ENCODE measurements around the gene STK4.

DNA sequence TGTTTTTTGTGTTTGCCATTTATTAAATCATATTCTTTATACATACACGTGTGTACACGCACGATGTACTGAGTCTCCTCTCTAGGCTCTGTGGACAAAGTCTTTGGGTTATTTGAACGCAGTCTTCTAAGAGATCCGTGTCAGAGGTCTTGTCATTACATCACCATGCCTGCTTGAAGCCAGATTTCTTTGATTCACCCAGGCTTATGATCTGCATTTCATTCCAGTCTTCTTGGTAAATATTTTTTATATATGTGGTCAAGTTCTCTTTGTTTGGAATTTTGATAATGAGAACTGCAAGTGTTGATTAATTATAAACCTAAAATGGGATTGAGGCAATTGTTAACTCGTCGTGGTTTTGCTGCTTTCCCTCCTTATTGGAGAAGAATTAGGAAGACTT is 100.1 kb downstream of the STK4 start:
- no peak for TF ChIP-seq YY1 (IDR thresholded peaks at IDR 0.05; ENCODE audit: insufficient read depth, insufficient read length)
- TF ChIP-seq ZNF274 (IDR thresholded peaks at IDR 0.05; ENCODE audit: low read depth, low read length): no peak
- no peak for TF ChIP-seq SUZ12 (IDR thresholded peaks at IDR 0.05; ENCODE audit: extremely low read depth, insufficient read depth, insufficient read length)

Data from NT2/D1 (cell line).